ENCODE data around the gene MMP25.

Gene MMP25

GRCh38 chr16:3088925-3089716 lies 42.8 kb downstream of the MMP25 start:
- no peak for FAIRE-seq
- no peak for DNase-seq (ENCODE audit: insufficient read length, low spot score)
- no peak for TF ChIP-seq TAF1 (IDR thresholded peaks at IDR 0.05; ENCODE audit: low read depth, low read length)
- TF ChIP-seq POLR2AphosphoS5 (IDR thresholded peaks at IDR 0.05; ENCODE audit: low read depth, low read length): no peak
- no peak for TF ChIP-seq POLR2A (IDR thresholded peaks at IDR 0.05; ENCODE audit: low read depth, low read length)
- no peak for TF ChIP-seq POU2F2 (IDR thresholded peaks at IDR 0.05; ENCODE audit: low read depth, low read length)
- TF ChIP-seq PAX5 (IDR thresholded peaks at IDR 0.05; ENCODE audit: insufficient read depth, low read length, severe bottlenecking): no peak
- no peak for TF ChIP-seq SPI1 (IDR thresholded peaks at IDR 0.05; ENCODE audit: low read depth, low read length)

GRCh38 chr16:3089717-3090592 lies 43.6 kb downstream of the MMP25 start:
- FAIRE-seq: no peak
- no peak for DNase-seq (ENCODE audit: insufficient read length, low spot score)
- TF ChIP-seq TAF1 (IDR thresholded peaks at IDR 0.05; ENCODE audit: low read depth, low read length) (no peak), POLR2A (IDR thresholded peaks at IDR 0.05; ENCODE audit: low read depth, low read length) (no peak), POLR2AphosphoS5 (IDR thresholded peaks at IDR 0.05; ENCODE audit: low read depth, low read length) (no peak), SPI1 (IDR thresholded peaks at IDR 0.05; ENCODE audit: low read depth, low read length) (no peak), POU2F2 (IDR thresholded peaks at IDR 0.05; ENCODE audit: low read depth, low read length) (no peak), PAX5 (IDR thresholded peaks at IDR 0.05; ENCODE audit: insufficient read depth, low read length, severe bottlenecking) (no peak)

- TF ChIP-seq TAF1 (IDR thresholded peaks at IDR 0.05; ENCODE audit: low read depth, low read length) (no peak), POLR2AphosphoS5 (IDR thresholded peaks at IDR 0.05; ENCODE audit: low read depth, low read length) (no peak), POU2F2 (IDR thresholded peaks at IDR 0.05; ENCODE audit: low read depth, low read length) (no peak), POLR2A (IDR thresholded peaks at IDR 0.05; ENCODE audit: low read depth, low read length) (no peak), SPI1 (IDR thresholded peaks at IDR 0.05; ENCODE audit: low read depth, low read length) (no peak), PAX5 (IDR thresholded peaks at IDR 0.05; ENCODE audit: insufficient read depth, low read length, severe bottlenecking) (no peak)
- DNase-seq (ENCODE audit: insufficient read length, low spot score) (no peak), FAIRE-seq (no peak)
Observed at GRCh38 chr16:3091551-3091950, 45.2 kb downstream of the MMP25 start.

GRCh38 chr16:3092501-3092941 lies 46.2 kb downstream of the MMP25 start:
- DNase-seq (ENCODE audit: insufficient read length, low spot score) (no peak), FAIRE-seq (no peak)

GRCh38 chr16:3094289-3095027 lies 48.1 kb downstream of the MMP25 start:
- FAIRE-seq: peak; percentile 35
- DNase-seq (ENCODE audit: insufficient read length, low spot score): no peak

More at GRCh38 chr16:3092501-3092941, 46.2 kb downstream of the MMP25 start:
- TF ChIP-seq POLR2AphosphoS5 (IDR thresholded peaks at IDR 0.05; ENCODE audit: low read depth, low read length) (no peak), TAF1 (IDR thresholded peaks at IDR 0.05; ENCODE audit: low read depth, low read length) (no peak), PAX5 (IDR thresholded peaks at IDR 0.05; ENCODE audit: insufficient read depth, low read length, severe bottlenecking) (no peak), POLR2A (IDR thresholded peaks at IDR 0.05; ENCODE audit: low read depth, low read length) (no peak), SPI1 (IDR thresholded peaks at IDR 0.05; ENCODE audit: low read depth, low read length) (no peak), POU2F2 (IDR thresholded peaks at IDR 0.05; ENCODE audit: low read depth, low read length) (no peak)

GRCh38 chr16:3095869-3096268 lies 49.5 kb downstream of the MMP25 start:
- DNase-seq (ENCODE audit: insufficient read length, low spot score): peak; percentile 81
- 0 out of 2 replicates have a peak, but pooled peaks have one; percentile 2 for TF ChIP-seq SPI1 (IDR thresholded peaks at IDR 0.05; ENCODE audit: low read depth, low read length)
- TF ChIP-seq POLR2A (IDR thresholded peaks at IDR 0.05; ENCODE audit: low read depth, low read length): no peak
- peak; percentile 72 for FAIRE-seq

More at GRCh38 chr16:3094289-3095027, 48.1 kb downstream of the MMP25 start:
- TF ChIP-seq POLR2A (IDR thresholded peaks at IDR 0.05; ENCODE audit: low read depth, low read length) (no peak), SPI1 (IDR thresholded peaks at IDR 0.05; ENCODE audit: low read depth, low read length) (no peak), POLR2AphosphoS5 (IDR thresholded peaks at IDR 0.05; ENCODE audit: low read depth, low read length) (no peak), POU2F2 (IDR thresholded peaks at IDR 0.05; ENCODE audit: low read depth, low read length) (no peak), PAX5 (IDR thresholded peaks at IDR 0.05; ENCODE audit: insufficient read depth, low read length, severe bottlenecking) (no peak), TAF1 (IDR thresholded peaks at IDR 0.05; ENCODE audit: low read depth, low read length) (no peak)

GRCh38 chr16:3096362-3096761 lies 50.0 kb downstream of the MMP25 start:
- TF ChIP-seq PAX5 (IDR thresholded peaks at IDR 0.05; ENCODE audit: insufficient read depth, low read length, severe bottlenecking) (no peak), POLR2A (IDR thresholded peaks at IDR 0.05; ENCODE audit: low read depth, low read length) (no peak), SPI1 (IDR thresholded peaks at IDR 0.05; ENCODE audit: low read depth, low read length) (no peak), POU2F2 (IDR thresholded peaks at IDR 0.05; ENCODE audit: low read depth, low read length) (no peak), TAF1 (IDR thresholded peaks at IDR 0.05; ENCODE audit: low read depth, low read length) (no peak)
- no peak for DNase-seq (ENCODE audit: insufficient read length, low spot score)
- peak; percentile 20 for FAIRE-seq

- no peak for FAIRE-seq
- no peak for DNase-seq (ENCODE audit: insufficient read length, low spot score)
- TF ChIP-seq SPI1 (IDR thresholded peaks at IDR 0.05; ENCODE audit: low read depth, low read length): no peak
- no peak for TF ChIP-seq POLR2A (IDR thresholded peaks at IDR 0.05; ENCODE audit: low read depth, low read length)
- no peak for TF ChIP-seq POU2F2 (IDR thresholded peaks at IDR 0.05; ENCODE audit: low read depth, low read length)
- no peak for TF ChIP-seq POLR2AphosphoS5 (IDR thresholded peaks at IDR 0.05; ENCODE audit: low read depth, low read length)
- TF ChIP-seq PAX5 (IDR thresholded peaks at IDR 0.05; ENCODE audit: insufficient read depth, low read length, severe bottlenecking): no peak
- TF ChIP-seq TAF1 (IDR thresholded peaks at IDR 0.05; ENCODE audit: low read depth, low read length): no peak
Observed at GRCh38 chr16:3097266-3097665, 50.9 kb downstream of the MMP25 start.

Data from GM12891 (cell line).